HG02852 (cell line): ENCODE data around the gene LRRC18.

Source experiments
- ATAC-seq: cut with Tn5 transposase; IDR thresholded peaks from one replicate; pipeline ENCODE4 v1.9.1; 2021; ENCODE audit warnings: mild to moderate bottlenecking, moderate library complexity; ENCODE audit not compliant: unreplicated experiment

The LRRC18 gene

DNA sequence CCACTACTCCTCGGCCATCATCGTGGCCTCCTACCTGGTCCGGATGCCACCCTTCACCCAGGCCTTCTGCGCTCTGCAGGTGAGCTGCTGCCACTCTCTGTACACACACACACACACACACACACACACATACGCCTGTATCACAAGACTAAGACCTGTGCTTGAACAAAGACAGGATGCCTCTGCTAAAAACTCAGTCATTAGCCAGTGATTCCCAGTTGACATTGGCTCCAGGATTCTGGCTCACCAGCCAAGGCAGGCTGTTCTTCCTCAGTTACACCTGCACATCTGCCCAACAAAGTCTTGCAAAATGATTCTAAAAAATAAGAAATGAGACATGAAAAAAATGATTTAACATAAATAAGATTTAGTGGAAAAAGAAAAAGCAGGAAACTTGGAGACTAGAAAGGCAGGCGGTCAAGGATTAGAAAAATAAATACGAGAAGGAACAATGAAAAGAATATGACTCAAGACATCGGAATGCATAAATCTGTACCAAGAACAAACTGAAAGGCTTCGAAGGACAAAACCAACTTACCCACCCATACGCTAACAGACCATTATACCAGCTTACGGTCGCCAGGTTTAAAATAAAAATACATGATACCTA lies 7.4 kb upstream of the LRRC18 start:
- ATAC-seq, result no peak

- no peak for ATAC-seq
These were observed 6.7 kb upstream of the LRRC18 start for GRCh38 chr10:48946332-48946731.

- ATAC-seq, result no peak
These were observed 5.9 kb upstream of the LRRC18 start for GRCh38 chr10:48945441-48946130.

DNA sequence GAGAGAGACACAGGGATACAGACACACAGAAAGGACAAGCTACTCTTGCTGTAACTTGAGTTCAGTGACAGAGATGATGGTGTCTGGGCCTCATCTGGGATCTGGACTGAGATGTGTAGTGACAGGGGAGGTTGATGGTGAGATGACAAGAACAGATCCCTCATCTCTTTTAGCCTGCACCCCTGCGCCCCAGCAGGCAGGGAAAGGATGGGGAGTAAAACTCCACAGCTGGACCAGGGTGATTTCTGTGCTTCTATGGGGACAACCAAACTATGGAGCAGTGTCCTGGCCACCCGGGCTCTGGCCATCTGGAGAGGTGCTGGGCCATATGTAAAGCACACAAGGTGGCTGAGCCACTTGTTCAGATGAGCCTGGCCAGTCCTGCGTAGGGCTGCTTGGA lies 4.5 kb upstream of the LRRC18 start:
- ATAC-seq, result no peak

DNA sequence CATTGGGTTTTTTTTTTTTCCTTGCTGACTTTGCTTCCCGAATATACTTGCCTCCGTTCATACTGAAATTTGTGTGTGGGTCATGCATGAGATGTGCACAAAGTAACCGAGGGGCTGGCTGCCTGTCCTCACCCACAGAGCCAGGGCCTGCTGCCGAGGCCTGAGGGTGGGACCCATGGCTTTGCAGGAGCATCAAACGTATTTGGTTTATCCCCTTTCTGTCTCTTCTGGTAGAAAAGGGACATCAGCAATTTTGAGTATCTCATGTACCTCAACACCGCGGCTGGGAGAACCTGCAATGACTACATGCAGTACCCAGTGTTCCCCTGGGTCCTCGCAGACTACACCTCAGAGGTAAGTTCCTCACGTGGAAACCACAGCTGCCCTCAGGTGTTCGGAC lies 3.5 kb upstream of the LRRC18 start:
- ATAC-seq, result no peak

DNA sequence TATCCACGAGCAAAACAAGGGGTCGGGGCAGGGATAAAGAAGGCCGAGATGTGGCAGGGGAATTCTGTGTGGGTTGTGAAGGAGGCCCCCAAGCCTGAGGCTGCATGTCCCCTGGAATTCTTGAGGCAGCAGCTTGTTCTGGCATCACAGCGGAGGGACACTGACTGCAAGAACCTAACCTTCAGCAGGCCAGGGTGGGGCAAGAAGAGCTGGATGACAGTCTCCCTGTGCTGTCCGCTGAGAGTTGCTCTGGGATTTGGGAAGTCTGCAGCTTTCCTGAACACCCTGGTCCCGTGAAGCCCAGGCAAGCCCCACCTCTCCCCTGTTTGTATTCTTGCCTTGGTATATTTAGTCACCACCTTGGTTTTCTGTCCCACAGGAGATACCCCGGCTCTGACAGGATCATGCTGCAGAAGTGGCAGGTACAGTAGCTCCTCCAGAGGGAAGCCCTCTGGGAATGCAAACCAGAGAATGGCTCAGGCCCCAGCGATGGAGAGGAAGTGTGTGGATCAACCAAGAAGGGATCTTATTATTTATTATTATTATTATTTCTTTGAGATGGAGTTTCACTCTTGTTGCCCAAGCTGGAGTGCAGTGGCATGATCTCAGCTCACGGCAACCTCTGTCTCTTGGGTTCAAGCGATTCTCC lies 1.9 kb upstream of the LRRC18 start:
- ATAC-seq, result no peak

DNA sequence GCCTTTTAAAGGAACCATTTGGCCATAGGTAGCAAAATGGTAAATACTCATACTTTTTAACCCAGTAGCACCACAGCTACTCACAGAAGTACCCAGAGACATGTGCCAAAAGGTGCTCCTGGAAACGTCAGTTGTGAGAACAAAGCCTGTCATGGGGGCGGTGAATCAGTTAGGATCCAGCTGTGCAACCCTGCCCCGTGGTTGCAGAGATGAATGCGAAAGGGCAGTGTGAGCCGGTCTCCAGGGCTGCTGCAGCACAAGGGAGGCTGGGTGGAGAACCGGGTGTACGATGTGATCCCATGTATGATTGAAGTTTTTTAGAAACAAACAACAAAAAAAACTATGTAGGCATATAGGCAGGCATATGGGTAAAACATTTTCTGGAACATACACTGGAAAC lies 1.3 kb upstream of the LRRC18 start:
- ATAC-seq, result no peak

DNA sequence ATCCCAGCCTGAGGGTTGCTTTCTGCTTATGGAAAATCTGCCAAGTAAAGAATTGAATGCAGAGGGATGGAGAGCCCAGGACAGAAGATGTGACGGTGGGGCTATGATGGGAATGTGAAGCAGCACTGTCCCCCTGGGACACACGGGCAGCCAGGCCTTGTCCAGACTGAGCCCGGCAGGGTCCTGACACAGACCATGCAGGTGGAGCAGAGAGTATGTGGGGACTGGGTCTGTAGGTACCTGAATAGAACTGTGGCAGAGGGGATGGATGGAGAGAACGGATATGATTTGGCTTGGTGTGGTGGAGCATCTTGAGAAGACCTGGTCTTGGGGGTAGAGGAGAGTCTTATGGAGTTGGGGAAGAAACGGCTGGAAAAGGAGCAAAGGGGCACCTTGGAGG lies 732 bp upstream of the LRRC18 start:
- ATAC-seq, result no peak

DNA sequence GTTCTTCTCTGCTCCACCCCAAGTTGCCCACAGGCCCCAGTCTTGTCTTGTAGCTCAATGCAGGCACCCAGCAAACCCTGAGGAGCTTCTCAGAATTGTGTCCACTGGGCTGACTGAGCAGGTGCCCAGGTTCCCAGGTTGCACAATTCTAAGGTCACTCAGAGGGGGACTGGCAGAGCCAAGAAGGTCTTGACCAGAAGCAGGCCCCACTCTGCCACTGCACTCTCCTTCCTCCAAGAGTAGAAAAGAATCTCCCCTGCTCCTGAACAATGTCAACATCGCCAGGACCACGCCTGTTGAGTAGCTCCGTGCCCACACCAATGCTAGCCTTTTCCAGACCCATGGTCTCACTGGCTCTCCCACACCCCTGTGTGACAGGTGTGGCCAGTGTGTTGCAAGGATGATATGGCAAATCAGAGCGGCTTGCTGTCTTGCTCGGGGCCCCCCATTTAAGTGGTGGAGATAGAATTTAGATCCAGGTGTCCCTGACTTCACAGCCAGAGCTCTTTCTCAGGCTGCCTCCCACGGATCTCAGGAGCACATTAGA lies 577 bp downstream of the LRRC18 start:
- no peak for ATAC-seq

DNA sequence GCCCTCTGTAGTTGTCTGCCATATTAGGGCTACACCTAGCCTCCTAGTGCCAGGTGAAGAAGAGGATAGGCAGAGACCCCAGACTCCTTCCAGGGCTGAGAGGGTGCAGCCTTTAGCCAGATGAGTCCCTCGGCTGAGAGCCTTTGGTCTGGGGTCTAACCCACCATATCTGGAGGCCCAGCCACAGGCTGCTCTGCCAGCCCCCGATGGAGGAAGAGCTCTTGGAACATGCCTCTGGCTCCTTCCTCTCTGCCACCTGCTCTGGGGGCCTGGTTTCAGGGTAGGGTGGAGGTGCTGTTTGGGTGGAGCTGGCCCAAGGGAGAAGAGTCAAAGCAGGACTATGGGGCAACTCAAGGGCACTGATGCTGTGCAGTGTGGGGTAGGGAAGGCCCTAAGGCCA lies 1.4 kb downstream of the LRRC18 start:
- no peak for ATAC-seq

DNA sequence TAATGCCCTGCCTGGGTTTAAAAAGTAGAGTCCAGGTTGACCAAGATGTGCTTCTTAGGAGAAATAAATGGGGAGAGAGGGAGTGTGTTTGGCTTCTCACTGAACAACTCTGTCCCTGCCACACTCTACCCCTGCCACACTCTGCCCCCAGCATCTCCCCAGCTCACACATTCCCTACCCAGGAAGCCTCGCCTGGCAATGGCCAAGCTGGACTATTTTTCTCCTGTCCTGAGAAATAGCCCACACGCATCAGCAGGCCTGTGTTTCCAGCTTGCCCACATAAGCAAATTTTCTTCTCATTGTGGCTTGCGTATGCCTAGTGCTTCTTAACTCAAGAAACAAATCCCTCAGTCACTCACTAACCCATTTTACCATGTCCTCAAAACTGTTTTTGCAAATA lies 1.8 kb downstream of the LRRC18 start:
- no peak for ATAC-seq

DNA sequence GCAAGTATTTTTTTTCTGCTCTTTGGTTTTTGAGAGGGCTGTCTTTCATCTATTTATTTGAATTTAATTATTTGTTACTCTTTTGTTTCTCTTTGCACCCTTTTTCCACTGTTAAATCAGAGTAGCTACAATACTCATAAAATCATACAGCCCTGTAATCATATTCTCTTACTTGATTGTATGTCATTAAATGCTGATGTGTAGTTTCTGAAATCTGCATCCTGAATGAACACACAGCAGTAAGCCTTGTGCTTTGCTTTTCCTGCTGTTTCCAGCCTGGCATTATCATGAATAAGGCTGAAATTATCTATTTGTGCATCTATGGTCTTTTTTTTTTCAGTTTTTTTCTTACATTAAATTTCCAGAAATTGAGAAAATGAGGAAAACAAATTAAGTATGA lies 4.1 kb downstream of the LRRC18 start:
- no peak for ATAC-seq

DNA sequence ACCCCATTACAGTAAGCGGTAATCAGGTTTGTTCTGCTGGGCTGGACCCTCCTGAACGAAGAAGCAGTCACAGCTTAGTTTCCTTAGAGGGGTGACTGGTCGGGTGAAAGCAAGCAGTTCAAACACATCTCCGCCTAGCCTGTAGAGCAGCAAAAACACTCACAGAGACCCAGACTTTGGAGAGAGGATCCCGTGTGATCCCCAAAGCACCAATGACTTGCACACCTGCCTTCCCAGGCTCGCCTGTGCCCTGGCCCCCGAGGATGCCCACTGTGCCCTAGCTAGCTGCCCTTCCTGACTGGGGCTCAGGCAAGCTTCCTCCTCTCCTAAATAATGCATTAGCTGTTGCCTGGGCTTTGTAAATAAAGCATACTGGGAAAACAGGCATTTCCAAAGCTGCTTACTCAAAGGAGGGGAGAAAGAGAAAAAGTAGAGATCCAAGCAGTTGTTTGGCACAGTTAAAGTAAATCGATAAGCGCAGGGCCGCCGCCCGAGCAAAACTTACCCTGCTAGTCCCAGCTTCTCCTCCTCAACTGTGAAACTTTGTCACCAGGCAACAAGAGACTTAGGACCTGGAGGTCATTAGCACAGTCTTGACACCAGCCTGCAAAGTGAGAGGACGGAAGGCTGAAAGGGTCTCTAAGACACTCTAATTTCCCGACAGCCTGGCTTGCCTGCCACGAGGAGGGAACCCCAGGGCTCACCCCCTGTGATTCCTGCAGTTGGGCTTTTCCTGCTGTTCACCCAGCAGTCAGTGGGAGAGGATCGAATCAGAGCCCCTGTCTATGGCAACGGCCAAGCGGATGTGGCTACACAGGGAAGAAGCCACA lies 4.8 kb downstream of the LRRC18 start:
- ATAC-seq, result no peak

DNA sequence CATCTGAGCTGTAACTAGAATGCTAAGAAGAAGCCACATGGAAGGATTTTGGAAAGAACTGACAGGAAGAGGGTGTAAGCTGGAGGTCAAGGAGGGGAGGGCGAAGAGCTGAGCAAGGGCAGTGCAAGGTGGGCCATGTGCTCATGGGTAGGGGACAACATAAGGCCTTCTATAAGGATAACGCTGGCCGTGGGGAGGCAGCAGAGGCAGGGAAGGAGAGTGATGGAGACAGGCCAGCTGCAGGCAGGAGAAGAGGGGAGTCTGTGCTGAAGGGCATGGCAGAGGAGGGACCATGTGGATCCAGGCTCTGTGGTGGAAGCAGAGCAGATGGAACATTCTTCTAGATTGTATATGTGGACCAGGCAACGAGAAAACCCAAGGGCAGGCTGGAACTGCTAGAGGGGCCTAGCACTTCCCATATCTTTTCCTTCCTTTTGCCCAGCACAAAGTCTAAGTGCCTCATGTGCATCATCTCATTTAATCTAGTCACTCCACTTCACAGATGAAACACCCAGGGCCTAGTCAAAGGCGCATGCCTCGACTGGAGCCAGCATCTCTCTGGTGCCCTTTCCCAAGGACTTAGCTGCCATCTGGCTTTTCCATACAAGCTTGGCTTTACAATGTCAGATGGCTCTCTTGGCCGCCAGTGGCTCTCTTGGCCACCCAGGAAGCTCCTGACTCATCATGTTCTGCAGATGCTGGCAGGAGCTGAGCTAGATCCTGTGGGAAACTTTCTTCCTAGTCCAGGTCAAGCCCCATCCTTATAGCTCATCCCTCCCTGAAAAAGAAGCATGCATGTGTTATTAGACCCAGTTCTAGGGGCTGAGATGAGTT lies 6.6 kb downstream of the LRRC18 start:
- ATAC-seq, result no peak

GRCh38 chr10:48931188-48931587 lies 8.5 kb downstream of the LRRC18 start:
- no peak for ATAC-seq

DNA sequence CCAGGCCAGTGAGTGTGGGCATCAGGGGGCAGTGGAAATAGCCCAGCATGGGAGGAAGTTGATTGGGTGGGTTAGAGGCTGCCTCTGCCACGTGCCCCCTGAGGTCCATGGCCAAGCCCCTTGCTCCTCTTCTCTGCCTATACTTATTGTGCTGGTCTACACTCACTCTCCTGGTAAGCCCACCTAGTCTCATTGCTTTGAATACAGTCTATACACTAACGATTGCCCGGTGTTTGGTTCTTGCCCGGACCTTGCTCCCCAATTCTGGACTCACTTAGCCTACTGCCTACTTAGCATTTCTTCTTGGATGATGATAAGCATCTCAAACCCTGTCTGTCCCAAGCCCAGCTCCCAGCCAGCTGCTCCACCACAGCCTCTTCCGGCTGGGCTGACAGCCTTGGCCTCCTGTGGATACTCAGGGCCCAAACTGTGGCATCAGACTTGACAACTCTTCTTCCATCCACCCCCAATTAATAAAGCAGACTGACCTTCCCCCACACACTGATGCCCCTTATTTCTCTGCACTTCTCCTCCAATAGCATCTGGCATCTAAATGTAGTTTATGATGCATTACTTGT lies 10.1 kb downstream of the LRRC18 start:
- ATAC-seq, result no peak

- ATAC-seq, result no peak
These were observed 12.7 kb downstream of the LRRC18 start for GRCh38 chr10:48926764-48927540.

DNA sequence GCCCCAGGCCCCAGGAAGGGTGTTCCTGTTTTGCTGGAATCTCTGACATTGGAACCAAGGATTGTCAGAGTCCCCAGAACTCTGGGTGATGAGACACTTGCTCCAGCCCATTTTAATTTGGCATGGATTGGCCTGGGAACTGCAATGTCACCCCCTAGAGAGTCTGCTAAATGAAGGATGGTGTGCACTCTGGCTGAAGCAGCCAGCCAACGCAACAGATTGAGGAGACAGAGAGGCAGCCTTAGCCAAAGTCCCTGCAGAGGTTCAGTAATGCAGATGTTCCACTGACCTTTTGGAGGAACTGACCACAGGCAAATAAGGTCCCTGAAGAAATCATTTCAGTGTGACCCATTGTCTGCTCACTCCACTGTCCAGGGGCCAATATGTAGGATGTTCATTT lies 13.4 kb downstream of the LRRC18 start:
- no peak for ATAC-seq

- ATAC-seq, result no peak
These were observed 14.7 kb downstream of the LRRC18 start for GRCh38 chr10:48924988-48925387.
